ENCODE results near the gene NDUFS4. TPM values are rescaled to one million over a fixed set of nuclear protein-coding genes. Genes with fewer than 3 reads are reported as not detected.

NDUFS4 gene
- total RNA-seq, 1 donor, result 45.8 TPM

Other genes with a start within 250 kb of the NDUFS4 start
- gene FST, start 80.0 kb upstream of the NDUFS4 start, total RNA-seq, result 0.27 TPM